Measurements from ENCODE around the gene GRB10. TPM values are rescaled to one million over a fixed set of nuclear protein-coding genes. Genes with fewer than 3 reads are reported as not detected.

The GRB10 gene
- total and polyA plus RNA-seq, 2 donors (not counting 3 experiments of a cell fraction or from before 2014, with no cell fraction given): 43.7 to 240 TPM

DNA sequence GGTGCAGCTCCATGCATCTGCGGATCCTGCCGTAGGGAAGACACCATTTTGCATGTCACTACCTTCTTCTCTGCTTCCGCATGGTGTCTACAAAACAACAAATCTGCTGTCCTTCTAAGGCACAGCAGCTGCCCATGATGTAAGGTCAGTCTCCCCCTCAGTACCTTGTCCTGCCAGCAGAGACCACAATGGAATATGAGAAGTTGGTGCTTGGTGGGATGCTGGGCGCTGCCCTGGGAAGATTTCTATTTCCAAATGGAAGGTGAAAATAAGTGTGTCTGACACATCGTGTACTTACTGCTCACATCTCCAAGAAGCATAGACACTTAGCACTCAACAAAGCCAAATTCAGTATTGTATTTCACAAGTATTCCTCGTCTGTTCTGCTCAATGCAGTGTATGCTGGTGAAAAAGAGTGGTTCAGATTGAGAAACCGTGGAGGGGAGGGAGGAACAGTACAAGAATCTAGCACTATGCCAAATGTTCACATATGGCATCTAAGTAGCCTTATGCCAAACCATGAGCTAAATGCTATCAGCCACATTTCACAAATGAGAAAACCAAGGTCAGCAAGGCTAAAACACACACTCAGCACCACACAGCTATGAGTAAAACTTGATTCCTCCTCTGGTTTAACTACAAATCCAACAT is 95.0 kb downstream of the GRB10 start:
- ChIA-PET CTCF (no interaction called here), POLR2A (no interaction called here)
- no peak overlapping the region for H3K9ac ChIP-seq (replicated peaks; ENCODE audit: extremely low read depth, insufficient read depth, low read length)
- FAIRE-seq (no peak), DNase-seq (ENCODE audit: low read depth, low spot score) (no peak)
- H3K9me1 ChIP-seq (replicated peaks; ENCODE audit: control insufficient read depth, extremely low read depth, insufficient read depth, low read length): no peaks in the 10 kb centered on the region
- no peaks in the 10 kb centered on the region for H3K27me3 ChIP-seq (ENCODE audit: control insufficient read depth in 2 of 2, insufficient read depth in 2 of 2, low read length in 2 of 2)
- TF ChIP-seq EZH2 (IDR thresholded peaks at IDR 0.05; ENCODE audit: borderline replicate concordance, low read depth, low read length, severe bottlenecking) (no peak), POLR2AphosphoS5 (IDR thresholded peaks at IDR 0.05; ENCODE audit: insufficient read depth, low read depth, low read length) (no peak), JUN (IDR thresholded peaks at IDR 0.05; ENCODE audit: borderline replicate concordance, insufficient read depth, insufficient read length, low read depth) (no peak), FOS (IDR thresholded peaks at IDR 0.05; ENCODE audit: borderline replicate concordance, insufficient read depth, low read length) (no peak), MYC (IDR thresholded peaks at IDR 0.05; ENCODE audit: low read depth, low read length) (no peak), GATA2 (IDR thresholded peaks at IDR 0.05; ENCODE audit: insufficient read depth, insufficient read length, low read depth, low read length) (no peak), POLR2A (IDR thresholded peaks at IDR 0.05; ENCODE audit: low read depth, low read length) (no peak)
- TF ChIP-seq, protein P1, sequence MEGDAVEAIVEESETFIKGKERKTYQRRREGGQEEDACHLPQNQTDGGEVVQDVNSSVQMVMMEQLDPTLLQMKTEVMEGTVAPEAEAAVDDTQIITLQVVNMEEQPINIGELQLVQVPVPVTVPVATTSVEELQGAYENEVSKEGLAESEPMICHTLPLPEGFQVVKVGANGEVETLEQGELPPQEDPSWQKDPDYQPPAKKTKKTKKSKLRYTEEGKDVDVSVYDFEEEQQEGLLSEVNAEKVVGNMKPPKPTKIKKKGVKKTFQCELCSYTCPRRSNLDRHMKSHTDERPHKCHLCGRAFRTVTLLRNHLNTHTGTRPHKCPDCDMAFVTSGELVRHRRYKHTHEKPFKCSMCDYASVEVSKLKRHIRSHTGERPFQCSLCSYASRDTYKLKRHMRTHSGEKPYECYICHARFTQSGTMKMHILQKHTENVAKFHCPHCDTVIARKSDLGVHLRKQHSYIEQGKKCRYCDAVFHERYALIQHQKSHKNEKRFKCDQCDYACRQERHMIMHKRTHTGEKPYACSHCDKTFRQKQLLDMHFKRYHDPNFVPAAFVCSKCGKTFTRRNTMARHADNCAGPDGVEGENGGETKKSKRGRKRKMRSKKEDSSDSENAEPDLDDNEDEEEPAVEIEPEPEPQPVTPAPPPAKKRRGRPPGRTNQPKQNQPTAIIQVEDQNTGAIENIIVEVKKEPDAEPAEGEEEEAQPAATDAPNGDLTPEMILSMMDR (IDR thresholded peaks at IDR 0.05; ENCODE audit: extremely low read depth in 1 of 2, insufficient read depth in 1 of 2, low read depth in 1 of 2, low read length in 2 of 2): no peak
- TF ChIP-seq, protein P2, sequence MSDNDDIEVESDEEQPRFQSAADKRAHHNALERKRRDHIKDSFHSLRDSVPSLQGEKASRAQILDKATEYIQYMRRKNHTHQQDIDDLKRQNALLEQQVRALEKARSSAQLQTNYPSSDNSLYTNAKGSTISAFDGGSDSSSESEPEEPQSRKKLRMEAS (IDR thresholded peaks at IDR 0.05; ENCODE audit: insufficient read depth, insufficient read length): no peak
- no peak overlapping the region for H3K27ac ChIP-seq (ENCODE audit: insufficient read depth, low read depth, low read length)
- no peak overlapping the region for H3K4me2 ChIP-seq (ENCODE audit: insufficient read depth, low read length)
- H3K79me2 ChIP-seq (ENCODE audit: control insufficient read depth, insufficient read depth, low read length): peaks cover 74% of the 10 kb centered on the region
- no TSS peak for BruUV-seq (replicated peaks)
- intact Hi-C loops (cut with micrococcal nuclease) (loop anchor here (10.0 kb wide), 1 partner anchor 483 kb away; no protein-coding TSS in a partner anchor), dilution Hi-C loops (cut with MboI; ENCODE audit: extremely low pct_ligation_motif_present, low sequenced_read_pairs) (no loop called here)
- H4K20me1 ChIP-seq (replicated peaks; ENCODE audit: control insufficient read depth, extremely low read depth, insufficient read depth, low read length): peaks cover 2% of the 10 kb centered on the region
- H3K4me3 ChIP-seq (replicated peaks in 1 of 3; ENCODE audit: insufficient read depth in 1 of 3, low read depth in 1 of 3, low read length in 3 of 3): no peak overlapping the region
- H3K4me1 ChIP-seq (ENCODE audit: control insufficient read depth, extremely low read depth, insufficient read depth, low read length): peaks cover 23% of the 10 kb centered on the region
- H3K9me3 ChIP-seq (replicated peaks; ENCODE audit: control insufficient read depth, insufficient read depth, low read length): no peaks in the 10 kb centered on the region
- H2AFZ ChIP-seq (ENCODE audit: low read depth, low read length): no peak overlapping the region
- H3K36me3 ChIP-seq (ENCODE audit: control insufficient read depth in 2 of 2, extremely low read depth in 1 of 2, insufficient read depth in 2 of 2, low read length in 2 of 2): peaks cover 0 to 17% of the 10 kb centered on the region in 2 experiments

Measured in endothelial cell of umbilical vein (primary cell).